HCT116 (cell line): ENCODE measurements around the gene TRPM5.

Experiments
- EGR1 ChIP-seq: IDR thresholded peaks from 2 replicates; pipeline ENCODE4 v1.6.1; 2012; ENCODE audit warnings: low read depth
- EZH2 ChIP-seq: fragments of 200-600 bp; sonication (generic); IDR thresholded peaks from 2 replicates; pipeline ENCODE4 v1.6.1; 2017; ENCODE audit warnings: antibody characterized with exemption, mixed run types
- POLR2AphosphoS5 ChIP-seq: IDR thresholded peaks from 2 replicates; pipeline ENCODE4 v1.6.1; 2011; ENCODE audit warnings: mild to moderate bottlenecking, low read depth, low read length, moderate library complexity
- RAD21 ChIP-seq: IDR thresholded peaks from 2 replicates; pipeline ENCODE4 v1.6.1; 2012; ENCODE audit warnings: low read depth, mild to moderate bottlenecking
- REST ChIP-seq: IDR thresholded peaks from 2 replicates; pipeline ENCODE4 v1.6.1; 2012; ENCODE audit warnings: low read depth
- TF ChIP-seq, protein P1 (sequence below), 3 experiments: fragments of 200-600 bp in 1 of 3; sonication (generic) in 1 of 3; IDR thresholded peaks in 2 of 3; conservative IDR thresholded peaks in 1 of 3; 2 replicates each; pipeline ENCODE4 v1.5.1; 2012 to 2017; ENCODE audit warnings: low read depth in 2 of 3, low read length in 2 of 3, antibody characterized with exemption in 1 of 3, borderline replicate concordance in 1 of 3, control low read depth in 1 of 3, mild to moderate bottlenecking in 1 of 3, mixed read lengths in 1 of 3, mixed run types in 1 of 3, moderate library complexity in 1 of 3; ENCODE audit not compliant: insufficient read depth in 1 of 3
- TF ChIP-seq, protein P2 (sequence below): IDR thresholded peaks from 2 replicates; pipeline ENCODE4 v1.6.1; 2011; ENCODE audit warnings: mild to moderate bottlenecking, low read length, moderate library complexity; ENCODE audit not compliant: insufficient replicate concordance; ENCODE audit errors: extremely low read depth

- TF ChIP-seq POLR2AphosphoS5 (no peak), RAD21 (no peak), EGR1 (no peak), REST (no peak), EZH2 (no peak)
- TF ChIP-seq, protein P1, sequence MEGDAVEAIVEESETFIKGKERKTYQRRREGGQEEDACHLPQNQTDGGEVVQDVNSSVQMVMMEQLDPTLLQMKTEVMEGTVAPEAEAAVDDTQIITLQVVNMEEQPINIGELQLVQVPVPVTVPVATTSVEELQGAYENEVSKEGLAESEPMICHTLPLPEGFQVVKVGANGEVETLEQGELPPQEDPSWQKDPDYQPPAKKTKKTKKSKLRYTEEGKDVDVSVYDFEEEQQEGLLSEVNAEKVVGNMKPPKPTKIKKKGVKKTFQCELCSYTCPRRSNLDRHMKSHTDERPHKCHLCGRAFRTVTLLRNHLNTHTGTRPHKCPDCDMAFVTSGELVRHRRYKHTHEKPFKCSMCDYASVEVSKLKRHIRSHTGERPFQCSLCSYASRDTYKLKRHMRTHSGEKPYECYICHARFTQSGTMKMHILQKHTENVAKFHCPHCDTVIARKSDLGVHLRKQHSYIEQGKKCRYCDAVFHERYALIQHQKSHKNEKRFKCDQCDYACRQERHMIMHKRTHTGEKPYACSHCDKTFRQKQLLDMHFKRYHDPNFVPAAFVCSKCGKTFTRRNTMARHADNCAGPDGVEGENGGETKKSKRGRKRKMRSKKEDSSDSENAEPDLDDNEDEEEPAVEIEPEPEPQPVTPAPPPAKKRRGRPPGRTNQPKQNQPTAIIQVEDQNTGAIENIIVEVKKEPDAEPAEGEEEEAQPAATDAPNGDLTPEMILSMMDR (IDR thresholded peaks at IDR 0.05 in 2 of 3, conservative IDR thresholded peaks at IDR 0.05 in 1 of 3; ENCODE audit: borderline replicate concordance in 1 of 3, insufficient read depth in 1 of 3, low read depth in 2 of 3, low read length in 2 of 3), result no peak
- TF ChIP-seq, protein P2, sequence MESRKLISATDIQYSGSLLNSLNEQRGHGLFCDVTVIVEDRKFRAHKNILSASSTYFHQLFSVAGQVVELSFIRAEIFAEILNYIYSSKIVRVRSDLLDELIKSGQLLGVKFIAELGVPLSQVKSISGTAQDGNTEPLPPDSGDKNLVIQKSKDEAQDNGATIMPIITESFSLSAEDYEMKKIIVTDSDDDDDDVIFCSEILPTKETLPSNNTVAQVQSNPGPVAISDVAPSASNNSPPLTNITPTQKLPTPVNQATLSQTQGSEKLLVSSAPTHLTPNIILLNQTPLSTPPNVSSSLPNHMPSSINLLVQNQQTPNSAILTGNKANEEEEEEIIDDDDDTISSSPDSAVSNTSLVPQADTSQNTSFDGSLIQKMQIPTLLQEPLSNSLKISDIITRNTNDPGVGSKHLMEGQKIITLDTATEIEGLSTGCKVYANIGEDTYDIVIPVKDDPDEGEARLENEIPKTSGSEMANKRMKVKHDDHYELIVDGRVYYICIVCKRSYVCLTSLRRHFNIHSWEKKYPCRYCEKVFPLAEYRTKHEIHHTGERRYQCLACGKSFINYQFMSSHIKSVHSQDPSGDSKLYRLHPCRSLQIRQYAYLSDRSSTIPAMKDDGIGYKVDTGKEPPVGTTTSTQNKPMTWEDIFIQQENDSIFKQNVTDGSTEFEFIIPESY, result no peak
These were observed 3.1 kb downstream of the TRPM5 start for GRCh38 chr11:2441171-2441570.
